ENCODE results near the gene NPHP3.

DNA sequence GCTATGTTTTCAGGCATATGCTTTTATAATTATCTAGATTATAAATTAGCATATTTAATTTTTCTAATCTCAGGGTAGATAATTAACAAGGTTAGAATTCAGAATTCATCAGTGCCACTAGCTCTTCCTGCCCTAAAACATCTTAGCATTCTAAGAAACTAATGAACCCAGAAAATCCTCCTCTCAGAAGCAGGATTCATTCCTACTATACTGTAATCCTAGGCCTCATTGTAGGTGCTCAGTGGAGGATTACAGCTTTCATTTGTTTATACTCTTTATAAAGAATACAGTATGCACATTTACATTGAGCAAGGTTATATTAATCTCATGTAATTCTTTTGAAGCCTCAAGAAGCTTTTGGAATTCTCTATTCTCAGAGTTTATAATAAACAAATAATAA is 83.5 kb downstream of the NPHP3 start:
- TF ChIP-seq CTCF (conservative IDR thresholded peaks at IDR 0.05; ENCODE audit: low read depth, low read length), result no peak
- no peak for TF ChIP-seq FOS (IDR thresholded peaks at IDR 0.05; ENCODE audit: low read depth, low read length)
- TF ChIP-seq, protein P1, sequence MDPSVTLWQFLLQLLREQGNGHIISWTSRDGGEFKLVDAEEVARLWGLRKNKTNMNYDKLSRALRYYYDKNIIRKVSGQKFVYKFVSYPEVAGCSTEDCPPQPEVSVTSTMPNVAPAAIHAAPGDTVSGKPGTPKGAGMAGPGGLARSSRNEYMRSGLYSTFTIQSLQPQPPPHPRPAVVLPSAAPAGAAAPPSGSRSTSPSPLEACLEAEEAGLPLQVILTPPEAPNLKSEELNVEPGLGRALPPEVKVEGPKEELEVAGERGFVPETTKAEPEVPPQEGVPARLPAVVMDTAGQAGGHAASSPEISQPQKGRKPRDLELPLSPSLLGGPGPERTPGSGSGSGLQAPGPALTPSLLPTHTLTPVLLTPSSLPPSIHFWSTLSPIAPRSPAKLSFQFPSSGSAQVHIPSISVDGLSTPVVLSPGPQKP (IDR thresholded peaks at IDR 0.05; ENCODE audit: borderline replicate concordance, low read depth, low read length), result no peak
- no peak for TF ChIP-seq USF2 (IDR thresholded peaks at IDR 0.05; ENCODE audit: low read depth, low read length)
- no peak for TF ChIP-seq POLR2A (IDR thresholded peaks at IDR 0.05; ENCODE audit: low read depth, low read length)
- no peak for TF ChIP-seq RAD21 (IDR thresholded peaks at IDR 0.05; ENCODE audit: low read length)
- TF ChIP-seq RFX5 (IDR thresholded peaks at IDR 0.05; ENCODE audit: low read depth, low read length), result no peak
